Type B pancreatic cell (in vitro differentiated cells): ENCODE data around the gene CCL8. TPM values are rescaled to one million over a fixed set of nuclear protein-coding genes. Genes with fewer than 3 reads are reported as not detected.

ENCODE experiments used
- DNase-seq: peaks from one replicate; pipeline ENCODE4 v3.0.0; 2021; ENCODE audit warnings: mixed read lengths; ENCODE audit not compliant: unreplicated experiment; ENCODE audit errors: extremely low spot score
- H3K27ac Mint-ChIP-seq: 2 replicates; pipeline ENCODE4 v1.8.0; 2021; ENCODE audit warnings: mild to moderate bottlenecking, mixed read lengths
- H3K27me3 Mint-ChIP-seq: 2 replicates; pipeline ENCODE4 v1.8.0; 2021; ENCODE audit warnings: mixed read lengths
- H3K36me3 Mint-ChIP-seq: 2 replicates; pipeline ENCODE4 v1.8.0; 2021; ENCODE audit warnings: mixed read lengths
- H3K4me1 Mint-ChIP-seq: one replicate; pipeline ENCODE4 v1.8.0; 2021; ENCODE audit warnings: mixed read lengths; ENCODE audit not compliant: unreplicated experiment
- H3K4me3 Mint-ChIP-seq: 2 replicates; pipeline ENCODE4 v1.8.0; 2021; ENCODE audit warnings: mild to moderate bottlenecking, mixed read lengths
- H3K9me3 Mint-ChIP-seq: 2 replicates; pipeline ENCODE4 v1.8.0; 2021; ENCODE audit warnings: mixed read lengths
- CTCF ChIP-seq: fragments of 200-600 bp; sonication (generic); conservative IDR thresholded peaks from 2 replicates; pipeline ENCODE4 v1.5.0; 2021; ENCODE audit warnings: antibody characterized with exemption, mild to moderate bottlenecking
- total RNA-seq: library from RNA; stranded (reverse); gene quantifications from 2 replicates; pipeline ENCODE4 v1.2.1, GENCODE V29; 2021; ENCODE audit warnings: low replicate concordance

CCL8 gene
- total RNA-seq, 1 donor from 2014 or later: not detected

GRCh38 chr17:34360601-34361270 lies 41.5 kb downstream of the CCL8 start:
- no peak overlapping the region for H3K27ac Mint-ChIP-seq
- peaks cover 45% of the 10 kb centered on the region for H3K27me3 Mint-ChIP-seq
- TF ChIP-seq CTCF: no peak
- H3K9me3 Mint-ChIP-seq: no peaks in the 10 kb centered on the region
- peak; percentile 49 for DNase-seq
- no peaks in the 10 kb centered on the region for H3K4me1 Mint-ChIP-seq
- H3K4me3 Mint-ChIP-seq: no peak overlapping the region
- H3K36me3 Mint-ChIP-seq: no peaks in the 10 kb centered on the region

- Mint-ChIP-seq H3K36me3 (no peaks in the 10 kb centered on the region), H3K27ac (no peak overlapping the region), H3K4me3 (no peak overlapping the region), H3K9me3 (no peaks in the 10 kb centered on the region), H3K27me3 (peaks cover 49% of the 10 kb centered on the region), H3K4me1 (no peaks in the 10 kb centered on the region)
- peak; percentile 99 for TF ChIP-seq CTCF
- DNase-seq: peak; percentile 91
Observed at GRCh38 chr17:34361478-34362061, 42.3 kb downstream of the CCL8 start.

GRCh38 chr17:34363183-34363661 lies 44.0 kb downstream of the CCL8 start, which contains the start of gene CCL1:
Gene CCL1 (minus strand): TSS chr17:34363233. CDS start chr17:34363161, 72 bp downstream.
- Mint-ChIP-seq H3K4me1 (no peaks in the 10 kb centered on the region), H3K9me3 (no peaks in the 10 kb centered on the region), H3K4me3 (no peak within 1 kb of the TSS), H3K36me3 (no peaks in the 10 kb centered on the region), H3K27ac (no peak within 1 kb of the TSS), H3K27me3 (peaks cover 52% of the 10 kb centered on the region)
- DNase-seq: no peak
- TF ChIP-seq CTCF: no peak

GRCh38 chr17:34364751-34365150 lies 45.5 kb downstream of the CCL8 start:
- Mint-ChIP-seq H3K27me3 (peaks cover 42% of the 10 kb centered on the region), H3K4me3 (no peak overlapping the region), H3K4me1 (peaks cover 3% of the 10 kb centered on the region), H3K9me3 (no peaks in the 10 kb centered on the region), H3K27ac (no peak overlapping the region), H3K36me3 (no peaks in the 10 kb centered on the region)
- DNase-seq: no peak
- TF ChIP-seq CTCF: no peak

- Mint-ChIP-seq H3K36me3 (no peaks in the 10 kb centered on the region), H3K27ac (no peak overlapping the region), H3K27me3 (peaks cover 42% of the 10 kb centered on the region), H3K4me3 (no peak overlapping the region), H3K9me3 (no peaks in the 10 kb centered on the region), H3K4me1 (peaks cover 6% of the 10 kb centered on the region)
- no peak for DNase-seq
- no peak for TF ChIP-seq CTCF
Observed at GRCh38 chr17:34365340-34365739, 46.1 kb downstream of the CCL8 start.
